ENCODE measurements around the gene TRUB2.

TRUB2 gene

DNA sequence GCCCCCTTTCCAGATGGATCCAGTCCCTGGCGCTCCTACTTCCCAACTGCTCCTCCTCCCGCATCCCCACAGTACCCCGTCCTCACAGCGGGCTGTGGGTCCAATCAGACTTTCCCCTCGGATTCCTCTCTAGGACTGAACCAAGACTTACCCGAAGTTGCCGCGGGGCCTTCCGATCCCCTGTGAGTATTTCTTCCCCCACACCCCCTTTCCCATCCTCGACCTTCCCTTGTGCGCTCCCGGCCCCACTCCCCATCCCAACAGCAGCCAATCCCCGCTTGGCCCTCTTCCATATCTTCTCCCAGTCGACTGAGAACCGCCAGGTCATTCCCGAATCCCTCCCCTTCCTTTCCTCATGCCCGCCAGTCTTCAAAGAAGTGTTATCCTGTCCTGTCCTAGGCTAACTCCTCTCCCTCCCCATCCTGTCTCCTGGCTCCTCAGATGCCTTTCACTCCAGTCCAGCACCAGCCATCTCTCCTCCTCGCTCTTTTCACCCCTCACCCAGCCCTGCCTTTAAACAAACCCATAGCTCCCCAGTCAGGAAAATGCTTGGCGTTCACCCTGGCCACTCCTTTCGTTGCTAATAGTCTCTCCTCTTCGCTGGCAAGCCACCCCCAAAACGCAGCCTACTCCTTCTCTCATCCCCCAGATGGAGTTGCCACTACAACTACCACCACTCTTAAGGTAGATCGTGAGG, 45.5 kb downstream of the TRUB2 start:
- DNase-seq (ENCODE audit: low spot score) = peak; percentile 79
- Histone ChIP-seq H3K27ac (peak overlapping the region; percentile 86 to 87), H3K4me3 (peak overlapping the region; percentile 83)
- TF ChIP-seq, protein P1, sequence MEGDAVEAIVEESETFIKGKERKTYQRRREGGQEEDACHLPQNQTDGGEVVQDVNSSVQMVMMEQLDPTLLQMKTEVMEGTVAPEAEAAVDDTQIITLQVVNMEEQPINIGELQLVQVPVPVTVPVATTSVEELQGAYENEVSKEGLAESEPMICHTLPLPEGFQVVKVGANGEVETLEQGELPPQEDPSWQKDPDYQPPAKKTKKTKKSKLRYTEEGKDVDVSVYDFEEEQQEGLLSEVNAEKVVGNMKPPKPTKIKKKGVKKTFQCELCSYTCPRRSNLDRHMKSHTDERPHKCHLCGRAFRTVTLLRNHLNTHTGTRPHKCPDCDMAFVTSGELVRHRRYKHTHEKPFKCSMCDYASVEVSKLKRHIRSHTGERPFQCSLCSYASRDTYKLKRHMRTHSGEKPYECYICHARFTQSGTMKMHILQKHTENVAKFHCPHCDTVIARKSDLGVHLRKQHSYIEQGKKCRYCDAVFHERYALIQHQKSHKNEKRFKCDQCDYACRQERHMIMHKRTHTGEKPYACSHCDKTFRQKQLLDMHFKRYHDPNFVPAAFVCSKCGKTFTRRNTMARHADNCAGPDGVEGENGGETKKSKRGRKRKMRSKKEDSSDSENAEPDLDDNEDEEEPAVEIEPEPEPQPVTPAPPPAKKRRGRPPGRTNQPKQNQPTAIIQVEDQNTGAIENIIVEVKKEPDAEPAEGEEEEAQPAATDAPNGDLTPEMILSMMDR (IDR thresholded peaks at IDR 0.05) = no peak

DNA sequence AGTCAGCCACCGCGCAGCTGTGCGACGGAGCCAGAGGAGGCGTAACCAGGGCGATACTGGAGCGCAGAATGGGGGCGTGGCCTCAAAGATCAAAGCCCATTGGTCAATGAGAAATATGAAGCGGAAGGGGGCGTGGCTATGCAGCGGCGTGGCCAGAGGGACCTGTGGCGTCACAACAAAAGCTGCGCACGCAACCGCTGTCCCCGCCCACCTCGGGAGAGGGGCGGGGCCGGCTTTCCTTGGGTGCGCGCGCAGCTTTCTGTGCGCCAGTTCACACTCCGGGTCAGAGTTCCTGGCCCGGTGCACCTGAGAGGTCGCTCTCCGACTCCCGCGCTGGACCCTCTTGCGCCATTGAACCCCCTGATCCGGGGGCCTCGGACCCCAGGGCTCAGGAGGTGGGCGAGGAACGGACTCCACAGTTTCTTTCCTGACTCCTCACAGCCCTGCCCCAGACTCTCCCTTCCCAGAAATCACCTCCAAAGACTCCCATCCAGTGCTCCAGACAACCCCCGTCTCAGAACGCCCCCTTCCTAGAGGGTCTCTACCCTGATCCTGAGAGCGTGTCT, 46.2 kb downstream of the TRUB2 start, which contains the start of gene SWI5:
Gene SWI5, plus strand, starts transcription at position 269 of the 566 bp plus-strand sequence.
- peak within 1 kb of the TSS; percentile 91 for H3K27ac ChIP-seq
- peak; percentile 99 for DNase-seq (ENCODE audit: low spot score)
- TF ChIP-seq, protein P1 (IDR thresholded peaks at IDR 0.05) = no peak
- peak within 1 kb of the TSS; percentile 83 for H3K4me3 ChIP-seq

DNA sequence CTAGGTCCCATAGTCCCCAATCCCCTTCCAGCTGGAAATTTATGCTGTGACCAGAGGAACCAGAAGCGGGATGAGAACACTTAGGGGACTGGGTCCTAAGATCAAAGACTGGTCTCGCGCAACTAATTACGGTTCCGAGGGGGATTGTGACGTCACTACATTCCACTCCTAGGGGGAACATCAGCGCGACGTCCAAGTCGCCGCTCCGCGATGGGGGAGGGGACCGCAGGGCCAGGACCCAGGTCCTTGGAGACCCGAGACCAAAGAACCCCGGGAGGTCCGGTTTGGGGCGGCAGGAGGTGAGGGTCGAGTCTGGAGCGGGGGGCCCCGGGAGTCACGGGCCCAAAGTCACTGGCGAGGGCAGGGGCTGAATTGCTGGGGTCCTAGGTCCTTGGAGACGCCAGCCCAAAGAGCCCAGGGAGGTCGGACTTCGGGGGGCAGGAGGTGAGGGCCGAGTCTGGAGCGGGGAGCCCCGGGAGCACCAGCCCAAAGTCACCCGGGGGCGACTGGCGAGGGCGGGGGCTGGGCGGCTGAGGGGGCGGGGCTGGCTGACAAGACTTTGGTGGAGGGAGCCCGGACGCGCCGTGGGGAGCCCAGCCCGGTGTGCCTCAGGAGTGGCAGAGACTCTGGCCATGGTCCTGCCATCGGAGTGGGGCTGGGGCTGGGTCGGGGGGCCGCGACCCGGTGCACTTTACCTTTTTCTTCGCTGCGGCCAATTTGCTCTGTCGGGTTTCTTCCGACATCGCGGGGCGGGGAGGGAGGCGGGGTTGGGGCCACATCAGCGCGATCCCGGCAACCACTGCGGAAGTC, 46.8 kb downstream of the TRUB2 start, which contains the start of gene GOLGA2:
Gene GOLGA2, minus strand, starts transcription at position 810 of the 810 bp plus-strand sequence. Its CDS starts 31 bp downstream, at position 779.
- TF ChIP-seq, protein P1 (IDR thresholded peaks at IDR 0.05) = no peak
- no peak for DNase-seq (ENCODE audit: low spot score)
- peak within 1 kb of the TSS; percentile 91 for H3K27ac ChIP-seq
- H3K4me3 ChIP-seq = peak within 1 kb of the TSS; percentile 83

DNA sequence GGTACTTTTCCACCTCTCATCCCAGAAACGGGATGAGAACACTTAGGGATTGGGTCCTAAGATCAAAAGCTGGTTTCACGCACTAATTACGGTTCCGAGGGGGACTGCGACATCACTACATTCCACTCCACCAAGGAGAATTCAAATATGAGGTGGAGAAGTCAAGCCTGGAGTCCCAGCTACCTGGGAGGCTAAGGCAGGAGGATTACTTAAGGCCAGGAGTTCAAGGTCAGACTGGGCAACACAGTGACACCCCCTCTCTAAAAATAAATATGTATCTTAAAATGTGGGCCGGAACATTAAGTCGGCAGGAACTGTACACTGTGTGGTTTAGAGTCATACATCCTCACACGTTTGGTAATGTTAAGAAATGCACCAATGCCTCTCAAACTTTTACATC, 48.0 kb downstream of the TRUB2 start:
- DNase-seq (ENCODE audit: low spot score) = no peak
- TF ChIP-seq, protein P1 (IDR thresholded peaks at IDR 0.05) = no peak
- peak overlapping the region; percentile 83 for H3K4me3 ChIP-seq
- peak overlapping the region; percentile 91 for H3K27ac ChIP-seq

DNA sequence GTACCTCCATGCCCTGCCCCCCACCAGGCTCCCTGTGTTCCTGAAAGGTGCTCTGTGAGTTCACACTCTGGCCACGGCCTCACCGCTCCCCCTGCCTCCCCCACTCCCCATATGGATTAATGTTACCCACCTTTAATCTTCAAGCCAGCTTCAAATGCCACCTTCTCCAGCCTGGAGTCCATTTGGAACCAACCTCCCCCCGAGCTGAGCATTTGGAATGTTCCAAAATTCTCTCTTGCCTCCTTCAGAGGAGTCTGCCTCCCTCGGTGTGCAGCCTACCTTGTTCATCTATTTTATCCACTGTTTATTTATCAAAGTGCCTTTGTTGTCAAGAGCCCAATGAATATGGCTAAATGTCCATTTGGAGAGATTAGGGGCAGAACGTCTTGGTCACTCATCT, 50.7 kb downstream of the TRUB2 start:
- H3K4me3 ChIP-seq = no peak overlapping the region
- TF ChIP-seq, protein P1 (IDR thresholded peaks at IDR 0.05) = no peak
- no peak for DNase-seq (ENCODE audit: low spot score)
- no peak overlapping the region for H3K27ac ChIP-seq

DNA sequence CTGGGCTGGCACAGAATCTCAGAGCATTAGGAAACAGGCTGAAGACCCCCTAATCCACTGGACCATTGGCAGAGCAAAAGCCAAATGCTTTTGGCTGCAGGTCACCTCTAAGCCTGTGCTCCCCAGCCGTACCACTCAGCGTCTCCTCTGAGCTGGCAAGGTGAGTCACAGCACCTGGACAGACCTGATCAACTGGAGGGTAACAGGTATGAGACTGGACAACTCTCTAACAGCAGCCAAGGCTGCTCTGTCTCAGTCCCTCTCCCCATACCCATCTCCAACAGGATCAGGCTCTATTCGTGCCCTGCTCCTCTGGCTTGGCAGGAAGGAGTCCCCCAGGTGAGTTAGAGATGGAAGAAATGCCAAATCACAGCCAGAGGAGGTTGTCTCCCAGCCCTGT, 51.1 kb downstream of the TRUB2 start:
- no peak for DNase-seq (ENCODE audit: low spot score)
- H3K27ac ChIP-seq = no peak overlapping the region
- TF ChIP-seq, protein P1 (IDR thresholded peaks at IDR 0.05) = no peak
- H3K4me3 ChIP-seq = no peak overlapping the region

Data from coronary artery (tissue), 2 donors.